Astrocyte of the spinal cord (primary cell): ENCODE measurements around the gene BBS5.
"Not testable (repeated sequence)": the region's sequence is repeated elsewhere in the genome, so short reads cannot be mapped to it uniquely, and the experiment has no call there.

Experiments
- DNase-seq: peaks from one replicate; pipeline ENCODE4 v3.0.0; 2011; ENCODE audit warnings: low read depth, low spot score
- H3K4me3 ChIP-seq: 2 replicates; pipeline ENCODE4 v1.5.1; 2011; ENCODE audit warnings: low read depth, mild to moderate bottlenecking, low read length, moderate library complexity
- in situ Hi-C: cut with HindIII; loops from 2 replicates; pipeline ENCODE4 v1.10.0; 2017; ENCODE audit warnings: low sequenced_read_pairs
- TF ChIP-seq, protein P1 (sequence below): IDR thresholded peaks from 2 replicates; pipeline ENCODE4 v1.5.1; 2012; ENCODE audit warnings: low read depth, mild to moderate bottlenecking, low read length, inconsistent platforms

The BBS5 gene

DNA sequence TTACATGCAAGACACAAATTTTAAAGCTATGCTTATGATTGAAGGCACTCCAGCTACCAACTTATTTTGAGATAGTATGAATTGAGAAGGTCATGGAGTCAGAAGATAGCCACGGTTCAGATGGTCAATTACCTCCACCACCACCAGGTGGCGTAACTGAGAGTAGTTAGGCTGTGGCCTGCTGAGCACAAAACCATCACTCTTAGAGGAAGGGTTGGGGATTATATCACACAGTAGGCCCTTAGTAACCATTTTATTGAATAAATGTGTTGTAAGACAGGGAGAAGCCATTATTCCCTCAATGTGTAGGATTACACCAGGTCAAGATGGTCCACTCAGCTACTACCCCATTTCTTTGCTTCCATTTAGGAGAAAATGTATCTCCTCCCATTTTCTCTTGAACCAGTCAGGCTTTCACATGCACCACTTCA lies 49.0 kb downstream of the BBS5 start:
- in situ Hi-C loops, result no loop called here
- H3K4me3 ChIP-seq, result no peak overlapping the region
- TF ChIP-seq, protein P1, sequence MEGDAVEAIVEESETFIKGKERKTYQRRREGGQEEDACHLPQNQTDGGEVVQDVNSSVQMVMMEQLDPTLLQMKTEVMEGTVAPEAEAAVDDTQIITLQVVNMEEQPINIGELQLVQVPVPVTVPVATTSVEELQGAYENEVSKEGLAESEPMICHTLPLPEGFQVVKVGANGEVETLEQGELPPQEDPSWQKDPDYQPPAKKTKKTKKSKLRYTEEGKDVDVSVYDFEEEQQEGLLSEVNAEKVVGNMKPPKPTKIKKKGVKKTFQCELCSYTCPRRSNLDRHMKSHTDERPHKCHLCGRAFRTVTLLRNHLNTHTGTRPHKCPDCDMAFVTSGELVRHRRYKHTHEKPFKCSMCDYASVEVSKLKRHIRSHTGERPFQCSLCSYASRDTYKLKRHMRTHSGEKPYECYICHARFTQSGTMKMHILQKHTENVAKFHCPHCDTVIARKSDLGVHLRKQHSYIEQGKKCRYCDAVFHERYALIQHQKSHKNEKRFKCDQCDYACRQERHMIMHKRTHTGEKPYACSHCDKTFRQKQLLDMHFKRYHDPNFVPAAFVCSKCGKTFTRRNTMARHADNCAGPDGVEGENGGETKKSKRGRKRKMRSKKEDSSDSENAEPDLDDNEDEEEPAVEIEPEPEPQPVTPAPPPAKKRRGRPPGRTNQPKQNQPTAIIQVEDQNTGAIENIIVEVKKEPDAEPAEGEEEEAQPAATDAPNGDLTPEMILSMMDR, result peak; percentile 85
- DNase-seq, result peak; percentile 50

DNA sequence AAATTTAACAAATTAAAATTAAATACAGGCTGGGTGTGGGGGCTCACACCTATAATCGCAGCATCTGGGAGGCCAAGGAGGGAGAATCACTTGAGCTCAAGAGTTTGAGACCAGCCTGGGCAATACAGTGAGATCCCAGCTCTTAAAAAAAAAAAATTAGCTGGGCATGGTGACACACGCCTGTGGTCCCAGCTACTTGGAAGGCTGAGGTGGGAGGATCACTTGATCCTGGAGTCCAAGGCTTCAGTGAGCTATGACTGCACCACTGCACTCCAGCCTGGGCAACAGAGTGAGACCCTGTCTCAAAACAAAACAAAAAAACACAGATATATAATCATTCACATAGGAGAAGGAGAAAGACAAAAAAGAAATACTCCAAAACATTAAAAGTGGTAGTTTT lies 60.2 kb downstream of the BBS5 start:
- in situ Hi-C loops, H3K4me3 ChIP-seq: not testable (repeated sequence)

GRCh38 chr2:169540146-169540545 lies 60.9 kb downstream of the BBS5 start:
- TF ChIP-seq, protein P1, result no peak
- H3K4me3 ChIP-seq, result no peak overlapping the region
- in situ Hi-C loops, result no loop called here
- DNase-seq, result no peak

More for the DNA sequence above, 60.2 kb downstream of the BBS5 start:
- not testable (repeated sequence) for DNase-seq

- in situ Hi-C loops, result no loop called here
- TF ChIP-seq, protein P1, result no peak
- no peak for DNase-seq
- H3K4me3 ChIP-seq, result no peak overlapping the region
Measured at GRCh38 chr2:169542433-169542832, 63.1 kb downstream of the BBS5 start.

GRCh38 chr2:169546756-169547155 lies 67.5 kb downstream of the BBS5 start:
- no peak for DNase-seq
- H3K4me3 ChIP-seq, result no peak overlapping the region
- in situ Hi-C loops, result no loop called here
- TF ChIP-seq, protein P1, result no peak
